Measurements from ENCODE around the gene TLNRD1. TPM values are rescaled to one million over a fixed set of nuclear protein-coding genes. Genes with fewer than 3 reads are reported as not detected.

Gene TLNRD1
- total RNA-seq, 1 donor from 2014 or later, result 7.4 TPM

DNA sequence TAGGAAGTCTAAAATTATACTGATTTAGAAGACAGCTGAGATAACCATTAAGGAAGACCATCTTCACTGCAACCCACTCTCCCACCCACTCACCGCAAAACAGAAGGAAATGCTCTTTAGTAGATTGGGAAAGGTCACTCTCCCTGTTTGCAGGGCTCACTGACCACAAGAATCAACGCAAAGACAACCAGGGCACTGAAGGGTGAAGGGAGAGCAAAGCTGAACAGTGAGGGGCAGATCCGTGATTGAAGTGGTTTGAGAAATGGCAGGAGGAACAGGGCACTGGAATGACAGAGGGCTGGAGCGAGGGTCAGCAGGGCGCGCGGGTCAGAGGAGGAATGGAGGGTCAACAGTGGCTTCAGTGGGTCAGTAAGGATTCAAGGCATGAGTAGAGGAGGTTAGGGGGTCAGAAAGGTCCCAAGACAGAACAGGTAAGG, 11.6 kb upstream of the TLNRD1 start:
- Histone ChIP-seq H3K27me3 (ENCODE audit: control insufficient read depth, insufficient read depth, low read length) (no peaks in the 10 kb centered on the region), H3K36me3 (ENCODE audit: control insufficient read depth, insufficient read depth, low read length) (peaks cover 2% of the 10 kb centered on the region), H3K4me3 (ENCODE audit: low read depth, low read length) (peak overlapping the region; percentile 92)
- no peak for FAIRE-seq
- DNase-seq (ENCODE audit: low read depth), result no peak
- TF ChIP-seq, protein P1, sequence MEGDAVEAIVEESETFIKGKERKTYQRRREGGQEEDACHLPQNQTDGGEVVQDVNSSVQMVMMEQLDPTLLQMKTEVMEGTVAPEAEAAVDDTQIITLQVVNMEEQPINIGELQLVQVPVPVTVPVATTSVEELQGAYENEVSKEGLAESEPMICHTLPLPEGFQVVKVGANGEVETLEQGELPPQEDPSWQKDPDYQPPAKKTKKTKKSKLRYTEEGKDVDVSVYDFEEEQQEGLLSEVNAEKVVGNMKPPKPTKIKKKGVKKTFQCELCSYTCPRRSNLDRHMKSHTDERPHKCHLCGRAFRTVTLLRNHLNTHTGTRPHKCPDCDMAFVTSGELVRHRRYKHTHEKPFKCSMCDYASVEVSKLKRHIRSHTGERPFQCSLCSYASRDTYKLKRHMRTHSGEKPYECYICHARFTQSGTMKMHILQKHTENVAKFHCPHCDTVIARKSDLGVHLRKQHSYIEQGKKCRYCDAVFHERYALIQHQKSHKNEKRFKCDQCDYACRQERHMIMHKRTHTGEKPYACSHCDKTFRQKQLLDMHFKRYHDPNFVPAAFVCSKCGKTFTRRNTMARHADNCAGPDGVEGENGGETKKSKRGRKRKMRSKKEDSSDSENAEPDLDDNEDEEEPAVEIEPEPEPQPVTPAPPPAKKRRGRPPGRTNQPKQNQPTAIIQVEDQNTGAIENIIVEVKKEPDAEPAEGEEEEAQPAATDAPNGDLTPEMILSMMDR (IDR thresholded peaks at IDR 0.05; ENCODE audit: insufficient read depth, low read length, severe bottlenecking), result no peak

DNA sequence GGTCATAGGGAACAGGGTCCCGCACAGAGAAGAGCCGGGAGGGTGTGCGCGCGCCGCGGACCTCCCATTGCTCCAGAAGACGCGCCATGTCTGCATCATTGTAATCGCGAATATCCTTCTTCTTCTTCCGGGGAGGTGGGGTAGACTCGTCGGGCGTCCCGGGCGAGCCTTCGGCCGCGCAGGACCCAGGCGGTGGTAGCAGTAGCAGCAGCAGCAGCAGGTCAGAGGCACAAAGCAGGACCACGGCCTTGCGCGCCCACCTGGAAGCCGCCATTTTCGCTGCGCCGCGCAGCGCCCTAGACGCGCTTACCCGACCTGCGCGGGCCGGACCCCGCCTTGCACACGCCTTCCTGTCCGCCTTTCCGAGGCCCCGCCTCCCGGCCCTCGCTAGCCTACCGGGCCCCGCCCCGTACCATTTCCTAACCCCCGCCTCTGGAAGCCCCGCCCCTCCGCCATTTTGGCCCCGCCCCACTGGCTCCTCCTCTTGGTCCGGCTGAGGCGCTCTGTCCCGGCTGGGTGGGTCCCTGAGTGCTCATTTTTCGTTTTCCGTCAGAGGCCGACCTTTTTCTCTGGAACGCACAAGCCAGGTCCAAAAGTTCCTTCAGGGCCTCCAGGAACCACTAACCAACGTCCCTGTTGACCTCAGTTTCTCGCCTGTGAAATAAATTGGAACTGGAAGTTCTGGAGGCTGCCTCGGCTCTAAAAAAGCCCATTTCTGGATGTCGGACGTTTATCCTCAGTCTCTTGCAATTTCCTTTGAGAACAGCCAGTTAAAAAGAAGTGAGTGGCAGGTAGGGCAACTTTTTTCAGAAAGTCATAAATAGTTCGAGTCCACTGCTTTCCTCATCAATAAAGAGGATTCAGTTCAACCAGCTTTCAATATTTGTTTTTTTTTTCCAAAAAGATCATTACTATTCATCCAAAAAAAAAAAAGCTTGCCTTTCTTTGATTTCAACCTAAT, 10.9 kb upstream of the TLNRD1 start, which contains the start of gene MESD:
Gene MESD, minus strand, starts transcription at position 302 of the 961 bp plus-strand sequence. Its CDS starts 28 bp downstream, at position 274.
- Histone ChIP-seq H3K36me3 (ENCODE audit: control insufficient read depth, insufficient read depth, low read length) (peaks cover 2% of the 10 kb centered on the region), H3K4me3 (ENCODE audit: low read depth, low read length) (peak within 1 kb of the TSS; percentile 92), H3K27me3 (ENCODE audit: control insufficient read depth, insufficient read depth, low read length) (no peaks in the 10 kb centered on the region)
- peak; percentile 82 for DNase-seq (ENCODE audit: low read depth)
- FAIRE-seq, result no peak
- TF ChIP-seq, protein P1 (IDR thresholded peaks at IDR 0.05; ENCODE audit: insufficient read depth, low read length, severe bottlenecking), result no peak

DNA sequence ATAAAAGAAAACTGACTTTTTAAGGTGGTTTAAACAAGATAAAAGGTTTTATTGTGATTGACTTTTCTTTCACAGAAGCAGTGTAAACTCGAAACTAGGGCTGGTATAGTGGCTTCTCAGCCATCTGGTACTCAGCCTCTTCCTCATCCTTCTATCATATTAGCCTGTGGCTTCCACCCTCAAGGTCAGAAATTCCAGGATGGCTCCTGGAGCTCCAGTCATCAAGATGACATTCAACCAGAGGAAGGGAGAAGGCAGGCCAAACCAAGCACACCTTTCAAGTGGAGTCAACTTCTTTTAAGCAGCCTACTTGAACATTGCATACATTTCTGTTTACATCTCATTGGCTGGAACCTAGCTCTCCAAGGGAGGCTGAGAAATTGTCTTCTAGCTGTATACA, 9.8 kb upstream of the TLNRD1 start:
- no peak for FAIRE-seq
- Histone ChIP-seq H3K36me3 (ENCODE audit: control insufficient read depth, insufficient read depth, low read length) (no peaks in the 10 kb centered on the region), H3K4me3 (ENCODE audit: low read depth, low read length) (no peak overlapping the region), H3K27me3 (ENCODE audit: control insufficient read depth, insufficient read depth, low read length) (no peaks in the 10 kb centered on the region)
- DNase-seq (ENCODE audit: low read depth), result no peak
- TF ChIP-seq, protein P1 (IDR thresholded peaks at IDR 0.05; ENCODE audit: insufficient read depth, low read length, severe bottlenecking), result no peak

DNA sequence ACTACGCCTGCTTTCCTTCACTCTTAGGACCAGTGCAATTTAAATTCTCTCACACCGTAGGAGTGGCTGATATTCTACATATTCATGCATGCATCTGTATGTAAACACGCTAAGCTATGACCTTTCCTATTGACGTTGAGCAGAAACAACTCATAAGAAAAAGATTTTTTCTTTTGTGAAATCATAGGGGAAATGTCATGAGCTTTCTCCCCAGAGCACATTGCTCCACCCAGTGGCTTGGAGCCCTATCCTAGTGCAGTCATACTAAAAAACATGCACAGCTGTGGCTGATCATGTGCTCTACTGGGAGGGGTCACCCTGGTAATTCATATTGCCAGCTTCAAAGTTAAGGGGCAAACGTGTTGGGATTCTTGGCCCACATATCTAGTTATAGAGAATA, 9.3 kb upstream of the TLNRD1 start:
- H3K27me3 ChIP-seq (ENCODE audit: control insufficient read depth, insufficient read depth, low read length), result no peaks in the 10 kb centered on the region
- DNase-seq (ENCODE audit: low read depth), result peak; percentile 41
- H3K36me3 ChIP-seq (ENCODE audit: control insufficient read depth, insufficient read depth, low read length), result no peaks in the 10 kb centered on the region
- H3K4me3 ChIP-seq (ENCODE audit: low read depth, low read length), result no peak overlapping the region
- TF ChIP-seq, protein P1 (IDR thresholded peaks at IDR 0.05; ENCODE audit: insufficient read depth, low read length, severe bottlenecking), result no peak
- no peak for FAIRE-seq

DNA sequence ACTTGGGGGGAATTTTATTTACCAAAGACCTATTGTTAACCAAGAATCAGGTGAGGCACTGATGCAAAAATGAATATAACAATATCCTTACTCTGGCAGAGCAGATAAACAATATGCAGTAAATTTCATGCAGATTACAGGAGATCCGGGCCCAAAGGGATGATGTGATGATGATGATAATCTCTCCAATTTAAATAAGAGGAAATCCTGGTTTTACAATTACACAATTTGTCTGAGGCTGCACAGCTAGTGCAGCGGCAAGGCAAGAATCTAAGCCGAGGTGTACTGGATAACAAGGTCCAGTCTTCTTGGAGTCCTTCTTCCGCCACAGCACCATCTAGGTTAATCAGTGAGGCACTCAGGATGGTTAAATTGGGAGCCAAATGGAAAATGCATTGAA, 8.7 kb upstream of the TLNRD1 start:
- no peaks in the 10 kb centered on the region for H3K36me3 ChIP-seq (ENCODE audit: control insufficient read depth, insufficient read depth, low read length)
- no peaks in the 10 kb centered on the region for H3K27me3 ChIP-seq (ENCODE audit: control insufficient read depth, insufficient read depth, low read length)
- TF ChIP-seq, protein P1 (IDR thresholded peaks at IDR 0.05; ENCODE audit: insufficient read depth, low read length, severe bottlenecking), result no peak
- FAIRE-seq (no peak), DNase-seq (ENCODE audit: low read depth) (no peak)
- no peak overlapping the region for H3K4me3 ChIP-seq (ENCODE audit: low read depth, low read length)

All from bronchial epithelial cell (primary cell).